HG03039 (cell line): ENCODE measurements around the gene ZNF511.

Experiments used
- ATAC-seq: cut with Tn5 transposase; IDR thresholded peaks from one replicate; pipeline ENCODE4 v1.9.1; 2021; ENCODE audit warnings: mild to moderate bottlenecking, moderate library complexity; ENCODE audit not compliant: unreplicated experiment

ZNF511 gene

GRCh38 chr10:133292919-133293809 is 15.6 kb upstream of the ZNF511 start:
- ATAC-seq, result no peak

GRCh38 chr10:133293810-133294119 is 14.9 kb upstream of the ZNF511 start:
- no peak for ATAC-seq

DNA sequence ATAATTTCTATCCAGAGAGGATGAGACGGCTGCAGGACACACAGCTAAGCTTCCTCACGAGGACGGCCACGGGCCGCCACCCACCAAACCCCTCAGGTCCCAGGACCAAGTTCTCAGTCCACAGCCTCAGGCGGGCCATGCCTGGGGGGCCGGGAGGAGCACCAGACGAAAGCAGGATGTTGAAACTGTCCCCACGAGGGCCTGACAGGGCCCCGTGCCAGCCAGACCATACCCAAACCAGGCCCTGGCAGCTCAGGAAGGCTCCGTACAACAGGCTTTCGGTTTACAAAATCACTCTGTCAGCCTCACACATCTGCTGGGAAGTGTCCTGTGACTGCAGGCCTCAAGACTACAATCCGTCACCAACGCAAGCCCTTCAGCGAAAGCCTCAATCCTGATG is 14.5 kb upstream of the ZNF511 start:
- ATAC-seq, result no peak

- no peak for ATAC-seq
Measured at GRCh38 chr10:133295426-133296320, 13.0 kb upstream of the ZNF511 start.

GRCh38 chr10:133297504-133297903 is 11.2 kb upstream of the ZNF511 start:
- no peak for ATAC-seq

DNA sequence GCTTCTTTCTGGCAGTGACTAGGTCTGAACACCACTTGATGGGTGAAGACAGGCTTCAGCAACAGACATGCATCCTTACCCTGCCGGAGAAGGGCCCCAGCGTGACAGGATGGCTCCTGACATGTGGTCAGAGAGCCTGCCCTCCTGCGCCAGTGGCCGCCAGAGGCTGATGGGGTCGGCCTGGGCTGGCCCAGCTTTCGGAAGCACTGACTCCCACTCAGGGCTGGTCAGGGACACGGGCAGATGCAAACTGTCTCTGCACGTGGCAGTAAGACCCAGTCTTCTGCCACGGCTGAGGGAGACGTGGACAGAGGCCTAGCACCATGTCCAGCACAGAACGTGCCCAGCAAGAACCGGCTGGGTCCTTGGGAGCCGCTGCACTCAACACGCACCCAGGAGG is 10.2 kb upstream of the ZNF511 start:
- no peak for ATAC-seq

DNA sequence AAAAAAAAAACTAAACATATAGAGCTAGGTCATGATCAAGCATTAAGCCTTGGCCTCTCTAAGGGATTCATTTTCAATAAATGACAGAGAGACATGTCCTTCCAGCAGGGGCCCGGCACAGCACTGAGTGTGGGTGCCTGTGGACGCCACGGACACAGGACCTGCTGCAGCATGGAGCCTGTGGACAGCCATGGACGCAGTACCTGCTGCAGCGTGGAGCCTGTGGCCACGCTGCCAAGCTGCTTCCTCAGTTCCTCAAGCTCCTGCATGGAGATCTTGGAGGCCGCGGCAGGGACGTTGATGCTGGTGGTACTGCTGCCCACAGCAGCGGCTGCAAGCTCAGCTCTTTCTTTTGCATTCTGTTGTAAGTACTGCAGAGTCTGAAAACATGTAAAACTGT is 9.5 kb upstream of the ZNF511 start:
- ATAC-seq, result no peak

GRCh38 chr10:133299738-133300137 is 9.0 kb upstream of the ZNF511 start:
- no peak for ATAC-seq

DNA sequence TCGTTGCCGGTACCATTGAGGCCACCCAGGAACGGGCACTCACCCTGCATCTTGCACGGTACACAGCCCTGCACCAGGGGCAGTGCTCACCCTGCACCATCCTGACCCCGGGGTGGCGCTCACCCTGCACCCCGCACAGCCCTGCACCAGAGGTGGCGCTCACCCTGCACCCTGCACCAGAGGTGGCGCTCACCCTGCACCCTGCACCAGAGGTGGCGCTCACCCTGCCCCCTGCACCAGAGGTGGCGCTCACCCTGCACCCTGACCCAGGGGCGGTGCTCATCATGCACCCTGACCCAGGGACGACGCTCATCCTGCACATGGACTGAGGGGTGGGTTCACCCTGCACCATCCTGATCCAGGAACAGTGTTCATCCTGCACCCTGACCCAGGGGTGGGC is 6.5 kb upstream of the ZNF511 start:
- no peak for ATAC-seq

GRCh38 chr10:133303206-133303605 is 5.5 kb upstream of the ZNF511 start:
- ATAC-seq, result no peak

DNA sequence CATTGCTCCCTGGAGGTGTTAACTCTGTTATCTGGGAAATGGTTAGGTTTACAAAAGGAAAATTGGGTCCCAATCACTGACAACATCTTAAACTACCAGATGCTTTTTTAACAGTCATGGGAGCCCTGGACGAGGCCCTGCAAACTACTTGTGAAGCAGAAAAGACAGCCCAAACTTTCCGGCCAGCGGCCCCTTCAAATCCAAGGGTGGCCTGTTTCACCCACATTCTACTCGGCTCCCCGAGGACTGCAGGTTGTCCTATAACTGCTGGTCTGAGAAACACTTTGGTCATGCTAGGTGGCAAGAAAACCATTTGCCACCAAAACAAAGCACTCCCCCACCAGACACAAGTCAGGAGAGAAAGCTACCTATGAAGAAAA is 2.6 kb upstream of the ZNF511 start:
- ATAC-seq, result no peak

DNA sequence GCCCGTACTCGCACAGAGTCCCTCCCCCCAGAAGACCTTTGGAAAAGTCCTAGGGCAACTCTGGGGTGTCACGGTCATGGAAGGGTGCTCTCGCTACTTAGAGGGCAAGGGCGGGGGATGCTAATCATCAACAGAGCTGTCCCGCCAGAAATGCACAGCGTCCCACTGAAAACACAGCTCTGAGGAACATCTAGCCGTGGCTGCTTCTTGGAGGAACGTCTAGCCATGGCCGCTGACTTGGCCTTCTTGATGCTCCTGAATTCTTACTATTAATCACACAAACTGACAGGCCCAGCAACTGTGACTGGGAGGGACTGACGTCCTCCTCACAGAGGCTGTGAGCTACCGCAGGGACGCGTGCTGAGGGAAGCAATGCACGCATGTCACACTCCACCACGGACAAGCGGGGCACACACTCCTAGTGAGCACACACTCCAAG is 1.8 kb upstream of the ZNF511 start:
- no peak for ATAC-seq

GRCh38 chr10:133307776-133308420 is 816 bp upstream of the ZNF511 start:
- peak; percentile 22 for ATAC-seq

- ATAC-seq, result peak; percentile 54
Measured at GRCh38 chr10:133309100-133309719, 496 bp downstream of the ZNF511 start.

GRCh38 chr10:133309720-133310398 is 1.1 kb downstream of the ZNF511 start:
- ATAC-seq, result no peak

- no peak for ATAC-seq
Measured at GRCh38 chr10:133310399-133310755, 1.7 kb downstream of the ZNF511 start.

GRCh38 chr10:133310789-133311188 is 2.1 kb downstream of the ZNF511 start:
- ATAC-seq, result no peak

DNA sequence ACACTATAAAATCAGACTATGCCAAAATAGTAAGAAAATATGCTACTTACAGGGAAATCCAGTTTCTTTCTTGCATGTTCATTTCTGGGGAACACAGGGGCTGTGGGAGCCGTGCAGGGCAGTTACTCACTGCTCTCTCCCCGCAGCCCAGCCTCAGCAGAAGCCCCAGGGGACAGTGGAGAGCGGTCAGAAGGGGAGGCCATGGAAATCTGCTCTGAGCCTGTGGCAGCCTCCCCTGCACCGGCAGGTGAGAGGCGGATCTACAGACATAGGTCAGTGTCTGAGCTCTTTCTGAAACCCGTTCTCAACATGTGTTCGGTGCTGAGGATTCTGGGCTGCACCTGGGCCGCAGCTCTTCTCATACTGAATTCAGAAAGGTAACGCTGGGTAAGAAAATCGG is 2.9 kb downstream of the ZNF511 start:
- ATAC-seq, result no peak

- no peak for ATAC-seq
Measured at GRCh38 chr10:133312016-133312768, 3.5 kb downstream of the ZNF511 start.

DNA sequence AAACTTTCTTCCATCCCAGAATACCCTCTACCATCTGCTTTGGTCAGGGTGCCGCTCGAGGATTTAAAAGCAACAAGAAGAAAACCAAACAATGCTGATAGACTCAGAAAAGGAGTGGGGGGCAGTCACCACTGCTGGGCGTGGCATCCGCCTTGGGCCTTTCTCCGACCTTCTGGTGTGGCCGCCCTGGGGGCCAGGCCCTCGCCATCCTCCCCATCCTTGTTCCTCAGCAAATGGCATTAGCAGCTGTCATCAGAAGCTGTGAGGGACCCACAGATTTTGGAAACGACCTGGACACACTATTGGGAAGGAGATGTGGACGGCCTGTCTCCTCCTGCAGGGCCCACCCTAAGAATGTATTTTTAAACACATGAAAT is 4.0 kb downstream of the ZNF511 start:
- no peak for ATAC-seq
